Astrocyte (in vitro differentiated cells and primary cell): Measurements from ENCODE around the gene SMPD3. TPM values are rescaled to one million over a fixed set of nuclear protein-coding genes. Genes with fewer than 3 reads are reported as not detected.

ENCODE experiments used
- DNase-seq: peaks from one replicate; pipeline ENCODE4 v3.0.0-alpha.2; 2010; ENCODE audit warnings: low read depth
- FAIRE-seq: peaks from 2 replicates; lab custom pipeline; 2011; peaks lifted over from hg19 to GRCh38; lab: Jason Lieb, UNC
- H2AFZ ChIP-seq: 2 replicates; pipeline ENCODE4 v1.6.0; 2012; ENCODE audit warnings: low read depth, low read length, inconsistent platforms
- H3K27ac ChIP-seq: 2 replicates; pipeline ENCODE4 v1.5.1; 2011; ENCODE audit warnings: low read depth, low read length, inconsistent platforms
- H3K27me3 ChIP-seq: 2 replicates; pipeline ENCODE4 v1.6.0; 2011; ENCODE audit warnings: low read length, inconsistent platforms; ENCODE audit not compliant: insufficient read depth
- H3K36me3 ChIP-seq: 2 replicates; pipeline ENCODE4 v1.5.1; 2011; ENCODE audit warnings: low read length, inconsistent platforms; ENCODE audit not compliant: insufficient read depth
- H3K4me1 ChIP-seq: 2 replicates; pipeline ENCODE4 v1.5.1; 2011; ENCODE audit warnings: low read length, inconsistent platforms; ENCODE audit not compliant: insufficient read depth
- H3K4me2 ChIP-seq: 2 replicates; pipeline ENCODE4 v1.6.0; 2012; ENCODE audit warnings: low read length, inconsistent platforms
- H3K4me3 ChIP-seq: 2 replicates; pipeline ENCODE4 v1.5.1; 2011; ENCODE audit warnings: low read depth, mild to moderate bottlenecking, low read length, inconsistent platforms; ENCODE audit not compliant: insufficient read depth
- H3K79me2 ChIP-seq: 2 replicates; pipeline ENCODE4 v1.6.0; 2012; ENCODE audit warnings: mild to moderate bottlenecking, low read length, inconsistent platforms; ENCODE audit not compliant: insufficient read depth
- H3K9ac ChIP-seq: 2 replicates; pipeline ENCODE4 v1.6.0; 2012; ENCODE audit warnings: mild to moderate bottlenecking, low read length, inconsistent platforms
- H3K9me3 ChIP-seq: 2 replicates; pipeline ENCODE4 v1.5.1; 2012; ENCODE audit warnings: low read depth, mild to moderate bottlenecking, low read length, inconsistent platforms; ENCODE audit not compliant: insufficient read depth
- H4K20me1 ChIP-seq: 2 replicates; pipeline ENCODE4 v1.6.0; 2012; ENCODE audit warnings: low read length, inconsistent platforms; ENCODE audit not compliant: insufficient read depth
- H3K27ac Mint-ChIP-seq: one replicate; pipeline ENCODE4 v1.8.0; 2021; ENCODE audit warnings: mild to moderate bottlenecking, mixed read lengths; ENCODE audit not compliant: unreplicated experiment
- H3K27me3 Mint-ChIP-seq: one replicate; pipeline ENCODE4 v1.8.0; 2021; ENCODE audit warnings: low read depth, mixed read lengths; ENCODE audit not compliant: unreplicated experiment
- H3K36me3 Mint-ChIP-seq: one replicate; pipeline ENCODE4 v1.8.0; 2021; ENCODE audit warnings: low read depth, mixed read lengths; ENCODE audit not compliant: unreplicated experiment
- H3K4me1 Mint-ChIP-seq: one replicate; pipeline ENCODE4 v1.8.0; 2021; ENCODE audit warnings: low read depth, mixed read lengths; ENCODE audit not compliant: unreplicated experiment
- H3K4me3 Mint-ChIP-seq: one replicate; pipeline ENCODE4 v1.8.0; 2021; ENCODE audit warnings: mild to moderate bottlenecking, moderate library complexity, mixed read lengths; ENCODE audit not compliant: unreplicated experiment
- H3K9me3 Mint-ChIP-seq: one replicate; pipeline ENCODE4 v1.8.0; 2021; ENCODE audit warnings: mild to moderate bottlenecking, mixed read lengths; ENCODE audit not compliant: unreplicated experiment
- EZH2 ChIP-seq: IDR thresholded peaks from 2 replicates; pipeline ENCODE4 v1.6.1; 2012; ENCODE audit warnings: mild to moderate bottlenecking, low read length, inconsistent platforms; ENCODE audit not compliant: insufficient read depth
- total RNA-seq: library from RNA; stranded (reverse); gene quantifications from 2 replicates; pipeline ENCODE4 v1.2.1, GENCODE V29; 2021
- TF ChIP-seq, protein P1 (sequence below): IDR thresholded peaks from 2 replicates; pipeline ENCODE4 v1.5.1; 2011; ENCODE audit warnings: low read depth, mild to moderate bottlenecking, inconsistent platforms, low read length, moderate library complexity; ENCODE audit not compliant: insufficient read depth

The SMPD3 gene
- total RNA-seq, 1 donor from 2014 or later: 0.25 TPM

GRCh38 chr16:68365167-68365817, 83.0 kb downstream of the SMPD3 start:
- no peak overlapping the region for H3K4me2 ChIP-seq
- H3K4me3 ChIP-seq: no peak overlapping the region
- H3K9me3 ChIP-seq: no peaks in the 10 kb centered on the region
- no peaks in the 10 kb centered on the region for H4K20me1 ChIP-seq
- no peak for DNase-seq
- H3K36me3 ChIP-seq: no peaks in the 10 kb centered on the region
- H3K9ac ChIP-seq: no peak overlapping the region
- H3K9me3 Mint-ChIP-seq: no peaks in the 10 kb centered on the region
- H3K4me1 Mint-ChIP-seq: peaks cover 5% of the 10 kb centered on the region
- H3K27ac Mint-ChIP-seq: no peak overlapping the region
- H3K4me1 ChIP-seq: no peaks in the 10 kb centered on the region
- H3K79me2 ChIP-seq: no peaks in the 10 kb centered on the region
- no peaks in the 10 kb centered on the region for H3K36me3 Mint-ChIP-seq
- TF ChIP-seq, protein P1, sequence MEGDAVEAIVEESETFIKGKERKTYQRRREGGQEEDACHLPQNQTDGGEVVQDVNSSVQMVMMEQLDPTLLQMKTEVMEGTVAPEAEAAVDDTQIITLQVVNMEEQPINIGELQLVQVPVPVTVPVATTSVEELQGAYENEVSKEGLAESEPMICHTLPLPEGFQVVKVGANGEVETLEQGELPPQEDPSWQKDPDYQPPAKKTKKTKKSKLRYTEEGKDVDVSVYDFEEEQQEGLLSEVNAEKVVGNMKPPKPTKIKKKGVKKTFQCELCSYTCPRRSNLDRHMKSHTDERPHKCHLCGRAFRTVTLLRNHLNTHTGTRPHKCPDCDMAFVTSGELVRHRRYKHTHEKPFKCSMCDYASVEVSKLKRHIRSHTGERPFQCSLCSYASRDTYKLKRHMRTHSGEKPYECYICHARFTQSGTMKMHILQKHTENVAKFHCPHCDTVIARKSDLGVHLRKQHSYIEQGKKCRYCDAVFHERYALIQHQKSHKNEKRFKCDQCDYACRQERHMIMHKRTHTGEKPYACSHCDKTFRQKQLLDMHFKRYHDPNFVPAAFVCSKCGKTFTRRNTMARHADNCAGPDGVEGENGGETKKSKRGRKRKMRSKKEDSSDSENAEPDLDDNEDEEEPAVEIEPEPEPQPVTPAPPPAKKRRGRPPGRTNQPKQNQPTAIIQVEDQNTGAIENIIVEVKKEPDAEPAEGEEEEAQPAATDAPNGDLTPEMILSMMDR: no peak
- TF ChIP-seq EZH2: no peak
- no peak overlapping the region for H3K27ac ChIP-seq
- H2AFZ ChIP-seq: no peak overlapping the region
- no peak overlapping the region for H3K4me3 Mint-ChIP-seq
- no peak for FAIRE-seq
- H3K27me3 ChIP-seq: no peaks in the 10 kb centered on the region
- H3K27me3 Mint-ChIP-seq: peaks cover 16% of the 10 kb centered on the region

GRCh38 chr16:68364561-68364998, 83.7 kb downstream of the SMPD3 start:
- peaks cover 9% of the 10 kb centered on the region for H3K27me3 Mint-ChIP-seq
- Histone ChIP-seq H3K4me2 (no peak overlapping the region), H3K4me1 (no peaks in the 10 kb centered on the region), H3K27me3 (no peaks in the 10 kb centered on the region), H3K9me3 (no peaks in the 10 kb centered on the region), H3K36me3 (no peaks in the 10 kb centered on the region), H3K9ac (no peak overlapping the region), H3K27ac (no peak overlapping the region), H4K20me1 (no peaks in the 10 kb centered on the region), H3K79me2 (no peaks in the 10 kb centered on the region), H3K4me3 (no peak overlapping the region), H2AFZ (no peak overlapping the region)
- H3K27ac Mint-ChIP-seq: no peak overlapping the region
- TF ChIP-seq EZH2: no peak
- TF ChIP-seq, protein P1: no peak
- no peak for DNase-seq
- no peak for FAIRE-seq
- H3K36me3 Mint-ChIP-seq: no peaks in the 10 kb centered on the region
- no peak overlapping the region for H3K4me3 Mint-ChIP-seq
- peaks cover 5% of the 10 kb centered on the region for H3K4me1 Mint-ChIP-seq
- H3K9me3 Mint-ChIP-seq: no peaks in the 10 kb centered on the region
